GM10847 (cell line): Measurements from ENCODE around the gene KRT35.

Source experiments
- POLR2A ChIP-seq: IDR thresholded peaks from 2 replicates; pipeline ENCODE4 v1.6.1; 2011; ENCODE audit not compliant: insufficient read length; ENCODE audit errors: extremely low read depth

The KRT35 gene

GRCh38 chr17:41484920-41485904, 4.3 kb upstream of the KRT35 start:
- TF ChIP-seq POLR2A: no peak

DNA sequence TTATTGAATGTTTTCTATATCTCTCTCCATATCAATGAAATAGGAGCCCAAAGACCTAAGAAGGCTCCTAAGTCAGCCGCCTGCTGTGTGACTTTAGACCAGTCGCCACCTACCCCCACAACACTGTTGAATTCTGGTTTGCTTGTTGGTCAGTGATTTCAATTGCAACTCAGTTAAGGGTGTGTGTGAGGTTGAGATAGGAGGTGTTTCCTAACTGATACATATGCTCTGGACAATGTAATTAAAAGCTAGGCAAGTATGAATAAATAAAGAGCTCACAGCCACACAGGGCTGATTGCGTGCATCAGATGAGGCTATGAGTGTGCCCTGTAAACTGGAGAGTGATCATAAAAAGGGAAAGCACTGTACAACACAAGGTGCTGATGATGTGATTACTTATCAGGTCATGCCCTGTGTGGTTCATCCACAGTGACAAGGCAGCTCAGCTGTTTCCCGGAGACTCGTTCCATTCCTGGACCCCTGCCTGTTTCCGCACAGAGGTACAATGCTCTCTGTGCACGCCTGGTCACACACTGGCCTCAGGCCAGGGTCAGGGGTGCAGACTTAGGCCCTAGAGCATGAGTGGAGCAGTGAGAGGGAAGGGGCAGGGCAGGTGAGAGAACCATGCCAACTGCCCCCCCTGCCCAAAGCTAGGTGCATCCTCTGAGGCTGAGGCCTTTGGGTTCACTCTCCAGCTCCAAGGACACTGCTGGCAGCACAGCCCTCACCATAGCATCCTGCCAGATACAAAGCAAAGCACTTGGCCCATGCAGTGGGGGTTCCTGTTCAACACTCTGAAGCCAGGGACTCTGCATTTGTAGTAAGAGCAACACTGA, 3.3 kb upstream of the KRT35 start:
- no peak for TF ChIP-seq POLR2A

- no peak for TF ChIP-seq POLR2A
Observed at GRCh38 chr17:41483531-41483930, 2.6 kb upstream of the KRT35 start.

DNA sequence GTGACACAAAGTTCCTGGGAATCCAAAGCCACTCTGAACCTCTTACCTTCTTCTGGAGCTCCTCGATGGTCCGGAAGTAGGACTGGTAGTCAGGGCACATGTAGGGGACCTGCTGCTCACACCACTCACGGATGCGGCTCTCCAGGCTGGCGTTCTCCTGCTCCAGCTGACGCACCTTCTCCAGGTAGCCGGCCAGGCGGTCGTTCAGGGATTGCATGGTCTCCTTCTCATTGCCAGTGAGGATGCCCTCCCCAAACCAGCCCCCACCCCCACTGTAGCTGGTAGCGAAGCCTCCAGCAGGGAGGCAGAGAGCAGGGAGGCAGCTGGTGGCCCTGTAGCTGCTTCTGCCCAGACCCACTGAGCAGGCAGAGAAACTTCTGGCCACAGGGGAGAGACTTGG, 370 bp downstream of the KRT35 start:
- no peak for TF ChIP-seq POLR2A

DNA sequence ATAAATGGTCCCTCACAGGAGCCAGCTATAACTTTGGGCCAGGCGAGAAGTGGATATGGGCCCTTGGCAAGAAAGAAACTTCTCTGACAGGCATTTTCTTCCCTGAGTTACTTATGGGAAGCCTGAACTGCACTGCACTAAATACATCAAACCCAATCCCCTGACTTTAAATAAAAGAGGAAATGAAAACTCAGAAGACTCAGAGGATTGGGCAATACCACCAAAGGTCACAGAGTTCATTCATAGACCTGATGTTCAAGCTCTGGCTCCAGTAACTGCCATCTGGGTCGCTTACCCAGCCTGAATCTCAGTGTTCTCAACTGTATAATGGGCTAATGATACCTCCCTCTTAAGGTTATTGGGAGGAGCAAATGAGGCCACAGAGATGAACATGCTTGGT, 815 bp downstream of the KRT35 start:
- TF ChIP-seq POLR2A: no peak

DNA sequence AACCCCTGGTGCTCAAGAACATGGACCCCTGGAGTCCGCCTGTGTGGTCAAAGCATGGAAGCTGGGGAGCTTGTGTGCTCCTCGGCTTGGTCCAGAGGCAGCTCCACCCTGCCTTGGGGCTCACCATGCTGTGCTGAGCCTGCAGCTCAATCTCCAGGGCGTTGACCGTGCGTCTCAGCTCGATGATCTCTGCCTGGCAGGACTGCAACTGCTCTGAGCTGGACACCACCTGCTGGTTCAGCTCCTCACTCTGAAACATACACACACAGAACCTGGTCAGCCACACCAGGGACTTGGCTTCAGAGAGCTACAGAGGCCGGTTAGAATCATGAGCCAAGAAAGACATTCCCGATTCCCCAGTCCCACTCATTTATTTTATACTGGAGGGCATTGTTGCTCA, 2.7 kb downstream of the KRT35 start:
- no peak for TF ChIP-seq POLR2A

DNA sequence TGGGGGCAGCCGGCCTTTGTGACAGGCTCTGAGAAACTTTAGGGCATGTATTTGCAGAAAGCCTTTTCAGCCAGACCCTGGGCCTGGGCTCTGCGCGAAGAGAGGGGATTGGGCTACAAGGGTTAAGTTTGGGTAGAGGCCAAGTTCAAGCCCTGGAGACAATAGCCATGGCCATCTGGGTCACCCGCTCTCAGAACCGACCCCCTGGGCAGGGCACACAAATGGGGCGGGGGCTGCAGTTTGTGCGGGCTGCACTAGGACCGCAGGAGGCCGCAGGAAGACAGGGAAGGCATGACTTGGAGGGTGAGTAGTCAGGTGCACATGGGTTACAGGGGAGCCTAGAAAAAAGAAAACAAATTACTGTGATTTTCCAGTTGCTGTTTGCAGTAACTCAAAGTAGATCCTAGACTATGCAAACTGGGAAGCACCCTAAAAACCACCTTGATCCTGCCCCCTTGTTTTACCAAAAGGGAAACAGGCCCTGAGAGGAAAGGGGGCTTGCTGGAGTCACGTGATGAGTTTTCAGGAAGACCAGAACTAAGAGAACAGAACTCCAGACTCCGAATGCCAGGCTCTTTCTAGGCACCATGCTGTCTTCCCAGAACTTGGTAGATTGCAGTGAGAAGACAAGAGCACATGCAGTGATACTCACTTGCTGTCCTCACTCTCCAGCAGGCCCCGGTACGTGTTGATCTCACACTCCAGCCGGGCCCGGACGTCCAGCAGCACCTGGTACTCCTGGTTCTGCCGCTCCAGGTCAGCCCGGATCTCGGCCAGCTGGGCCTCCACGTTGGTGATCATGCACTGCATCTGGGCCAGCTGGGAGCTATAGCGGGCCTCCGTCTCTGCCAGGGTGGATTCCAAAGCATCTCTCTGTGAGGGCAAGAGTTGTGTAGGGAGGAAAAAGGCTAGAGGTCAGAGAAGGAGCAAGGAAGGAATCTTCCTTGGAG, 3.8 kb downstream of the KRT35 start:
- TF ChIP-seq POLR2A: no peak

DNA sequence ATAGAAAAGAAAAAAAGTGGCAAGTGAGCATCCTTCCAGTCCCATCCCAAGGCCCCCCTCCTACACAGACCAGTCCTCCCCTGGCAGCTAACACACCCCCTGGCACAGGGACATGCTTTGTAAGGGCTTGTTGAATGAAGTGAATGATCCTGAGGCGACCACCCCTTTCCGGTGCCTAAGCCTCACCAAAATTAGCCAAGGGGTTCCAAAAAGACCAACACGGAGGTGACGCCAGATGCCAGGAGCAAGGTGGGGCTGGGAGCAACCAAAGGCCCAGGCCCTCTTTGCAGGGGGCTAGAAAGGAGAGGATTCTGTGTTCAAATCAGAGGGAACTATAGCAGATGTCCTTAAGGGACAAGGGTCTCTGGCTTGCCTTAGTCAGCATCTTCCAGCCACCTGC, 5.5 kb downstream of the KRT35 start:
- no peak for TF ChIP-seq POLR2A

DNA sequence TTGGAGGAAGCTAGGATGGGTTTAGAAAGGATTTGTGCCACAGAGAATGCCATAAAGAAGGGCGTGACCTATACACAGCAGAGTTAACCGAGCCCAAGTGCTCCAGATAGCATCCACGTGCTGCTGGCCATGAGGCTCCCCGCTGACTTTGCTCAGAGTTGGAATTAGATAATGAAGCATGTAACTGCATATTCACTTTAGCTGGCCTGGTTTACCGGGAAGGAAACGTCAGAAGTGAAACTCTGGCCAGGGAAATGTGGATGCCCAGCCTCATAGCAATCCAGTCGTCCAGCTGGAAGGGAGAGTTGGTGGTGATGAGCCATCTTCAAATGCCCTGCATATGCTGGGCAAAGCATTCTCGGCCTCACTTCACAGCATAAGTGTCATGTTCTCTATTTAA, 6.1 kb downstream of the KRT35 start:
- TF ChIP-seq POLR2A: no peak

DNA sequence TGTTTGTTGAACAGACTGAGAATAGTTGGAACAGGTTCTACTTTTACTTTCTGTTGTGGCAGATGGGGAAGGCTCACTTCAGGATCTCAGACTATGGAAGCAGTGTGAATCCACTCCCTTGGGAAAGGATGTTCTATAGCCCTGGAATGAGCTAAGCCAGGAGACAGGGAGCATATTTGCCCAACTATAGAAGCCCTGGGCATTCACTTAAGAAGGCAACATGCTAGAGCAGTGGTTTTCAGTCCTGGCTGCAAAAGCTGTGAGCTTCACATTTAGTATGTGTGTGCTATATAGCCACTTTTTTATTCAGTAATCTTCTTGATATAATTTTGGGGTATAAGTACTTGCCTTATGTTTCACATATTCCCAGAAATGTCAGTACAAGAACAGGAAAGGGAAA, 12.6 kb downstream of the KRT35 start:
- TF ChIP-seq POLR2A: no peak

DNA sequence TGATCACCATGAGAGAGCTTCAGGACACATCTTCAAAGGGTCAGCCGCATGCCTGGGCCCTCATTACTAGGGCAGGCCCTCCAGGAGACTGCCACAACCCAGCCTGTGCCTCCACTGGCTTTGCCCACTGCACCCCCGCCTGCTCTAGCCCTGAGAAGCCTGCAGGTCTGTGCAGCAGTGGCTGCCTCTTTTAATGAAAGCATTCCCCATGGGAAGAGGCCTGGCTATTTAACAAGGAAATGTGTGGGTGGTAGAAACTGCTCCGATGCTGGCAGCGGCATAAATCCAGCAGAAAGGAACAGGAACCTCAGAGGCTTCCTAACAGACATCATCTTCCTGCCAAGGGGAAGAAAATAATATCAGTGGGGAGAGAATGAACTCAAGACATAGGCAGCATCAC, 13.4 kb downstream of the KRT35 start:
- no peak for TF ChIP-seq POLR2A

DNA sequence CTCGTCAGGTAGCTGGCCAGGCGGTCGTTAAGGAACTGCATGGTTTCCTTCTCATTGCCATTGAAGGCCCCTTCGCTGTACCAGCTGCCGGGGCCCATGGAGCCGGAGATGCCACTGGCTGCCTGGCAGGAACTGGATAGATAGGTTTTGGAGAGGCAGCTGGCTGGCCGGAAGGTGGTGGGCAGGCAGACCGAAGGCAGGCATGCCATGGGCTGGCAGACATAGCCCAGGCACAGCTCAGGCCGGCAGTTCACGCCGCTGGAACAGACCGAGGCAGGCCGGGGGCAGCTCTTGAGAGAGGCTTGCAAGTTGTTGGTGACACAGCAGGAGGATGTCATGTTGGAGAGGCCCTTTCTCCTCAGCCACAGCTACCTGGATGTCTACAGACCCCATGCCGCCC, 14.0 kb downstream of the KRT35 start, which contains the start of gene KRT32:
TSS of gene KRT32 (minus strand) at position 399 of the 400 bp plus-strand sequence. CDS start at position 338, 61 bp downstream.
- TF ChIP-seq POLR2A: no peak

DNA sequence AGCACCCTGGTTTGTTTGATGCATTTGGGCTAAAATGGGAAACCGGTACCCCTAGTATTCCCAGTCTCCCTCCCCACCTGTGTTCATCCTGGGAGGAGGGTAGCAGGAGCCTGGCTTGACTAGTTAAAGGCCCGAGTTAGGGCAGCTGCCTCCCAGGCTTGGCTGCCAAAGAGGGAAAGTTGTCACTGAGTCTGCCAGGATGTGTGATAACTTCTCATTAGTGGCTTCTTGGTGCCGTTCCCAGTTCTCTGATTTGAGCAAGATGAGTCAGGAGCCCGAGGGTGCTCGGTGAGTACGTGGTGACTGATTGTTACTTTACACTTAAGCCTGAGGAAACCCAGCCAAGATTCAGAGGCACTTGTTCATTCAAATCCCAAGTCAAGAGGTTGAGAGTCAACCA, 16.3 kb downstream of the KRT35 start:
- no peak for TF ChIP-seq POLR2A

DNA sequence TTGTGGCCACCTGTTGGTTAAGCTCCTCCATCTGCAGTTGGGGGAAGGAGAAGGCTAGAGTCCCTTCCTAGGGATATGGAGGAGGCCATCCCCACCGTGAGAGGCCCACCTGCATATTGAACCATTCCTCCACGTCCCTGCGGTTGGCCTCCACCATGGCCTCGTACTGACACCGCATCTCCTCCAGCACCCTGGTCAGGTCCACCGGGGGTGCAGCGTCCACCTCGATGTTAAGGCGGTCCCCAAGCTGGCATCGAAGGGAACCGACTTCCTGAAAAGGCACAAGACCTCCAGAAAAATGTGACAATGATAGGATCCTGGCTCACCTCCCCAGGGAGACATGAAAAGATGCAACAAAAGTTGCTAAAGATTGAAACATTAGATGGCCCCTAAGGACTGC, 16.8 kb downstream of the KRT35 start:
- TF ChIP-seq POLR2A: no peak

DNA sequence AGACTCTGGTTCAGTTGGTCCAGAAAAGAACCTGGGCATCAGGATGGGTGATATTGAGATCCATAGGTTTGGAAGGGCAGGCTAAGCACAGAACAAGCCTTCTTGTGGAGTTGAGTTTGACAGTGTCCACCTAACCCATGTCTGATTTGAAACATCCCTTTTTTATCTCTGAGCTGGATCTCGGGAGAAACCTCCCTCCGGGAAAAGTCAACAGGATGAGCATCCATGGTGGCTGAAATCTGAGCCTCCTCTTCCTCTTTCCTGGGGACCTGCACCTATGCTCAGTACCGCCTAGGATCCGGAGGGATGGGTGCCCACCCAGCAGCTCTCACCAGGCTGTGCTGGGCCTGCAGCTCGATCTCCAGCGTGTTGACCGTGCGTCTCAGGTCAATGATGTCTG, 17.2 kb downstream of the KRT35 start:
- no peak for TF ChIP-seq POLR2A
